Measurements from ENCODE around the gene KIFC3. TPM values are rescaled to one million over a fixed set of nuclear protein-coding genes. Genes with fewer than 3 reads are reported as not detected.
A peak's percentile ranks its signal among the peaks of the same experiment; 100 is the strongest.

Gene KIFC3
- total and polyA plus RNA-seq, 2 donors from 2014 or later = 74.9 to 109 TPM

GRCh38 chr16:57757326-57757786, 44.9 kb downstream of the KIFC3 start:
- H3K4me3 ChIP-seq (ENCODE audit: low read length in 3 of 3) = no peak overlapping the region
- no peak overlapping the region for H3K9ac ChIP-seq (ENCODE audit: low read length in 3 of 3)
- peaks cover 0 to 3% (median 0%) of the 10 kb centered on the region in 3 donors for H3K4me1 ChIP-seq (ENCODE audit: control insufficient read depth in 2 of 3, insufficient read depth in 2 of 3, low read depth in 1 of 3, low read length in 3 of 3)
- peaks cover 0 to 20% (median 9%) of the 10 kb centered on the region in 3 donors for H3K36me3 ChIP-seq (ENCODE audit: control insufficient read depth in 2 of 3, insufficient read depth in 3 of 3, low read length in 3 of 3)
- peak; percentile 95 for TF ChIP-seq CTCF (IDR thresholded peaks at IDR 0.05; ENCODE audit: borderline replicate concordance, extremely low read depth, insufficient read depth)
- DNase-seq = peak; percentile 60 to 94 (median 80)
- H3K27me3 ChIP-seq (ENCODE audit: control insufficient read depth, insufficient read depth, low read length) = no peaks in the 10 kb centered on the region
- peak overlapping the region in 1 of 2 donors; percentile 49 for H3K27ac ChIP-seq (ENCODE audit: low read depth in 2 of 2, low read length in 2 of 2)
- intact Hi-C loops (cut with DNase I) = loop anchor here (5.0 kb wide), 1 partner anchor 110 kb away; no protein-coding TSS in a partner anchor
- H3K9me3 ChIP-seq (ENCODE audit: control insufficient read depth in 2 of 3, insufficient read depth in 1 of 3, low read length in 3 of 3) = no peaks in the 10 kb centered on the region
- no peak for FAIRE-seq

- intact Hi-C loops (cut with DNase I) = loop anchor here (5.0 kb wide), 1 partner anchor 111 kb away; no protein-coding TSS in a partner anchor
- no peaks in the 10 kb centered on the region for H3K27me3 ChIP-seq (ENCODE audit: control insufficient read depth, insufficient read depth, low read length)
- no peaks in the 10 kb centered on the region for H3K9me3 ChIP-seq (ENCODE audit: control insufficient read depth in 2 of 3, insufficient read depth in 1 of 3, low read length in 3 of 3)
- no peak overlapping the region for H3K9ac ChIP-seq (ENCODE audit: low read length in 3 of 3)
- no peak for FAIRE-seq
- no peak overlapping the region for H3K27ac ChIP-seq (ENCODE audit: low read depth in 2 of 2, low read length in 2 of 2)
- DNase-seq = peak in 1 of 5 donors; percentile 74
- peaks cover 0 to 16% (median 9%) of the 10 kb centered on the region in 3 donors for H3K36me3 ChIP-seq (ENCODE audit: control insufficient read depth in 2 of 3, insufficient read depth in 3 of 3, low read length in 3 of 3)
- H3K4me1 ChIP-seq (ENCODE audit: control insufficient read depth in 2 of 3, insufficient read depth in 2 of 3, low read depth in 1 of 3, low read length in 3 of 3) = peaks cover 0 to 3% (median 0%) of the 10 kb centered on the region in 3 donors
- H3K4me3 ChIP-seq (ENCODE audit: low read length in 3 of 3) = no peak overlapping the region
- TF ChIP-seq CTCF (IDR thresholded peaks at IDR 0.05; ENCODE audit: borderline replicate concordance, extremely low read depth, insufficient read depth) = no peak
Observed at GRCh38 chr16:57756424-57757325, 45.6 kb downstream of the KIFC3 start.

- Histone ChIP-seq H3K9me3 (ENCODE audit: control insufficient read depth in 2 of 3, insufficient read depth in 1 of 3, low read length in 3 of 3) (no peaks in the 10 kb centered on the region), H3K4me3 (ENCODE audit: low read length in 3 of 3) (no peak overlapping the region), H3K27ac (ENCODE audit: low read depth in 2 of 2, low read length in 2 of 2) (no peak overlapping the region), H3K36me3 (ENCODE audit: control insufficient read depth in 2 of 3, insufficient read depth in 3 of 3, low read length in 3 of 3) (peaks cover 0 to 8% (median 3%) of the 10 kb centered on the region in 3 donors), H3K4me1 (ENCODE audit: control insufficient read depth in 2 of 3, insufficient read depth in 2 of 3, low read depth in 1 of 3, low read length in 3 of 3) (peaks cover 0 to 3% (median 0%) of the 10 kb centered on the region in 3 donors), H3K27me3 (ENCODE audit: control insufficient read depth, insufficient read depth, low read length) (no peaks in the 10 kb centered on the region), H3K9ac (ENCODE audit: low read length in 3 of 3) (no peak overlapping the region)
- DNase-seq (peak in 1 of 5 donors; percentile 16), FAIRE-seq (no peak)
- TF ChIP-seq CTCF (IDR thresholded peaks at IDR 0.05; ENCODE audit: borderline replicate concordance, extremely low read depth, insufficient read depth) = no peak
- intact Hi-C loops (cut with DNase I) = loop anchor here (5.0 kb wide), 1 partner anchor 111 kb away; no protein-coding TSS in a partner anchor
Observed at GRCh38 chr16:57755726-57756423, 46.4 kb downstream of the KIFC3 start.

Measured in kidney (tissue), 14 donors.